GM12878 (cell line): ENCODE measurements around the gene PKHD1.

Experiments
- CREB1 ChIP-seq: IDR thresholded peaks from 2 replicates; pipeline ENCODE4 v1.6.1; 2012; ENCODE audit warnings: low read depth, mild to moderate bottlenecking, inconsistent platforms
- CREM ChIP-seq: IDR thresholded peaks from 2 replicates; pipeline ENCODE4 v1.6.1; 2014; ENCODE audit warnings: antibody characterized with exemption, low read depth
- CTCF ChIP-seq, 3 experiments: IDR thresholded peaks in 2 of 3; conservative IDR thresholded peaks in 1 of 3; 2 replicates each; pipeline ENCODE4 v1.5.1; 2011; ENCODE audit warnings: low read depth in 3 of 3, low read length in 3 of 3, mild to moderate bottlenecking in 3 of 3, control low read depth in 2 of 3, moderate library complexity in 2 of 3, inconsistent platforms in 1 of 3, mixed read lengths in 1 of 3; ENCODE audit not compliant: control insufficient read depth in 2 of 3, insufficient read depth in 1 of 3; ENCODE audit errors: extremely low read depth in 1 of 3
- PAX8 ChIP-seq: fragments of 450-650 bp; IDR thresholded peaks from 2 replicates; pipeline ENCODE4 v1.6.1; 2017; ENCODE audit warnings: mild to moderate bottlenecking, moderate library complexity

GRCh38 chr6:51842804-51843378, 244.5 kb downstream of the PKHD1 start:
- TF ChIP-seq PAX8 (no peak), CREB1 (no peak), CREM (no peak), CTCF (IDR thresholded peaks at IDR 0.05 in 2 of 3, conservative IDR thresholded peaks at IDR 0.05 in 1 of 3; ENCODE audit: control insufficient read depth in 2 of 3, extremely low read depth in 1 of 3, insufficient read depth in 1 of 3, low read depth in 3 of 3, low read length in 3 of 3) (no peak)
